Measurements from ENCODE around the gene DNM2. TPM values are rescaled to one million over a fixed set of nuclear protein-coding genes. Genes with fewer than 3 reads are reported as not detected.

DNM2 gene
- total and polyA plus RNA-seq, 2 experiments from 2014 or later: 47.2 to 60.5 TPM

DNA sequence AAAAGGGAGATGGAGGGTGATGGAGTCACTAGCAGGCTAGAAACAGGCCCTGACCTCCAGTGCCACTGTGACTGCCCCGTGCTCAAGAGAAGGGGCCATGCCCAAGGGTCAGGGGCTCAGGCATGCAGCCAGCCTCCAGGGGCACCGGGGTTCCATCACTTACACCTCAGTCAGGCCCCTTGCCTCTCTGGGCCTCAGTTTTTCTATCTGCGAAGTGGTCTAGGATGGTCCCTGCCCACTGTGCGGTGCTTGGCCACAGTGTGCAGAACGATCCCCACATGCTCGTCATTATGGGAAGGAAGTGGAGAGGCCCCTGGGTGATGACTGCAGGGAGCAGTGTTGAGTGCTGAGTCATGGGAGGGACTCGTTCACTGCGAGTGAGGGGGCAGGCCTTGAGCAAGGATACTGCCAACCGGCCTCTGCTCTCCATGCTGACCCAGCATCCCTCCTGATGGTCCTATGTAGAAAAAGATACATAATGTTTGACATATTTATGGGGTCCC lies 95.1 kb downstream of the DNM2 start:
- Histone ChIP-seq H3K36me3 (ENCODE audit: low read depth) (peaks cover 33% of the 10 kb centered on the region; the same call in 1 of the 2 replicates), H3K9ac (peak overlapping the region; percentile 100)

DNA sequence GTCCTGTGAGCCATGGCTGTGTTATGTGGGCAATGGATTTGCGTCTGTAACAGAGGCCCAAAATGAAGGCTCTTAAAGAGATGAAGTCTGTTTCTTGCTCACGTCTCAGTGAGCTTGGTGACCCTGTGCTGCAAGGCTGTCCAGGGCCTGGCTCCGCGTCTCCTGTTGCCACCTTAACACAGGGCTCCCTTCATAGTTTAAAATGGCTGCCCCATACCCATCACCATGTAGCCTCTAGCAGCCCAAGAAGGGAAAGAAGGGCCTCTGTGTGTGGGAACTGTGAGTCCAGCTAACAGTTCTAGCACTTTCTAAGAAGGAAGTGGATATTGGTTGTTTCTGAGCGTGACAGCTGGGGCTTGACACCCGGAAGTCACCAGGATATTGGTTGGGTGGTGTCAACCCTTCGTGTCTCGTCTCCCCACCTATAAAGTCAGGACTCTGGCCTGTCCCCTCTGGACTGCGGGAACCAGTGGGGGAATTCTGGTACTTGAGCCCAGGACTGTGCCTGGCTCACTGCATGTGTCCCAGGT lies 97.2 kb downstream of the DNM2 start:
- Histone ChIP-seq H3K4me1 (ENCODE audit: insufficient read depth) (peaks cover 42% of the 10 kb centered on the region), H3F3A (ENCODE audit: insufficient read depth) (peaks cover 46% of the 10 kb centered on the region), H4K20me1 (ENCODE audit: insufficient read depth) (0 out of 2 replicates have a peak, but pooled peaks cover 3% of the 10 kb centered on the region), H3K9me2 (ENCODE audit: insufficient read depth) (no peaks in the 10 kb centered on the region), H3K36me3 (ENCODE audit: low read depth) (peaks cover 25% of the 10 kb centered on the region; the same call in 1 of the 2 replicates), H3K9ac (peak overlapping the region; percentile 100), H3K4me2 (ENCODE audit: unreplicated experiment) (peak overlapping the region; percentile 91), H3K27me3 (replicated peaks; ENCODE audit: insufficient read depth) (no peaks in the 10 kb centered on the region), H3K27ac (peak overlapping the region; percentile 99), H3K4me3 (peak overlapping the region; percentile 97), H3K9me3 (ENCODE audit: low read depth) (no peaks in the 10 kb centered on the region), H2AFZ (no peak overlapping the region), H3K79me2 (ENCODE audit: insufficient read depth) (peaks cover 48% of the 10 kb centered on the region)
- no peak for TF ChIP-seq EZH2phosphoT487 (IDR thresholded peaks at IDR 0.05; ENCODE audit: insufficient read depth, low read depth)
- TF ChIP-seq EZH2 (IDR thresholded peaks at IDR 0.05; ENCODE audit: insufficient read depth, poor library complexity, severe bottlenecking): no peak
- DNase-seq: peak; percentile 28
- in situ Hi-C loops (cut with MboI): no loop called here
- 85 to 87% methylated on average over 9 of the region's 9 CpGs for WGBS, 2 experiments (ENCODE audit: low coverage in 1 of 2, low lambda C conversion rate in 2 of 2, missing lambda C conversion rate in 2 of 2)

More for the DNA sequence above, 95.1 kb downstream of the DNM2 start:
- Histone ChIP-seq H3K4me2 (ENCODE audit: unreplicated experiment) (peak overlapping the region; percentile 56), H4K20me1 (ENCODE audit: insufficient read depth) (0 out of 2 replicates have a peak, but pooled peaks cover 3% of the 10 kb centered on the region), H3K4me3 (no peak overlapping the region), H3K79me2 (ENCODE audit: insufficient read depth) (peaks cover 37% of the 10 kb centered on the region), H2AFZ (no peak overlapping the region), H3K4me1 (ENCODE audit: insufficient read depth) (peaks cover 34% of the 10 kb centered on the region), H3K9me3 (ENCODE audit: low read depth) (no peaks in the 10 kb centered on the region), H3K9me2 (ENCODE audit: insufficient read depth) (no peaks in the 10 kb centered on the region), H3K27ac (peak overlapping the region; percentile 99), H3K27me3 (replicated peaks; ENCODE audit: insufficient read depth) (no peaks in the 10 kb centered on the region), H3F3A (ENCODE audit: insufficient read depth) (peaks cover 59% of the 10 kb centered on the region)
- 20 to 23% methylated on average over 9 of the region's 9 CpGs for WGBS, 2 experiments (ENCODE audit: low coverage in 1 of 2, low lambda C conversion rate in 2 of 2, missing lambda C conversion rate in 2 of 2)
- TF ChIP-seq EZH2phosphoT487 (IDR thresholded peaks at IDR 0.05; ENCODE audit: insufficient read depth, low read depth) (no peak), EZH2 (IDR thresholded peaks at IDR 0.05; ENCODE audit: insufficient read depth, poor library complexity, severe bottlenecking) (no peak)
- DNase-seq: peak; percentile 99
- in situ Hi-C loops (cut with MboI): no loop called here

- in situ Hi-C loops (cut with MboI): no loop called here
- H3K79me2 ChIP-seq (ENCODE audit: insufficient read depth): peaks cover 48% of the 10 kb centered on the region
- peaks cover 46% of the 10 kb centered on the region for H3F3A ChIP-seq (ENCODE audit: insufficient read depth)
- H3K27ac ChIP-seq: peak overlapping the region; percentile 99
- no peaks in the 10 kb centered on the region for H3K27me3 ChIP-seq (replicated peaks; ENCODE audit: insufficient read depth)
- no peaks in the 10 kb centered on the region for H3K9me2 ChIP-seq (ENCODE audit: insufficient read depth)
- H3K9me3 ChIP-seq (ENCODE audit: low read depth): no peaks in the 10 kb centered on the region
- peaks cover 25% of the 10 kb centered on the region; the same call in 1 of the 2 replicates for H3K36me3 ChIP-seq (ENCODE audit: low read depth)
- peak overlapping the region; percentile 91 for H3K4me2 ChIP-seq (ENCODE audit: unreplicated experiment)
- H3K4me1 ChIP-seq (ENCODE audit: insufficient read depth): peaks cover 42% of the 10 kb centered on the region
- DNase-seq: peak; percentile 87
- peak overlapping the region; percentile 100 for H3K9ac ChIP-seq
- H4K20me1 ChIP-seq (ENCODE audit: insufficient read depth): 0 out of 2 replicates have a peak, but pooled peaks cover 3% of the 10 kb centered on the region
- H2AFZ ChIP-seq: no peak overlapping the region
- TF ChIP-seq EZH2 (IDR thresholded peaks at IDR 0.05; ENCODE audit: insufficient read depth, poor library complexity, severe bottlenecking): no peak
- no peak for TF ChIP-seq EZH2phosphoT487 (IDR thresholded peaks at IDR 0.05; ENCODE audit: insufficient read depth, low read depth)
- peak overlapping the region; percentile 97 for H3K4me3 ChIP-seq
- 28 to 34% methylated on average over 21 of the region's 21 CpGs for WGBS, 2 experiments (ENCODE audit: low coverage in 1 of 2, low lambda C conversion rate in 2 of 2, missing lambda C conversion rate in 2 of 2)
These were observed 98.2 kb downstream of the DNM2 start for GRCh38 chr19:10815969-10816644.

DNA sequence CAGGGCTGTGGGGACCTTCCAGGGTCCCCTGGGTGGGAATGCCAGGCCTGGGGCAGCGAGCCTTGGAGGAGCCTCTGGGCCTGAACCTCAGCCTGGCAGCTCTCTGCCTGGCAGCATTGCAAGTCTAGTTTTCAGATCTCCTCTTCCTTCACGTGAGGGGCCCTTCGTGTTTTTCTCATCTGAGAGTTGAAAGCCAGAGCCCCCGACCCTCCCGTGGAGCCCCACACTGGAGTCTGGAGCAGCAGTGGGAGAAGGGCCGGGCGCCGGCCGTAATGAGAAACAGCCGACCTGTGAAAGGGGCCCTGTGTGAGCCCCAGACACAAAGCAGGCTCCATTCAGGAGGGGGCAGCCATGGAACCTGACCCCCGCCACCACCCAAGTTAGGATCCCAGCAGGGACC lies 98.8 kb downstream of the DNM2 start:
- peak overlapping the region; percentile 99 for H3K27ac ChIP-seq
- H3K9me3 ChIP-seq (ENCODE audit: low read depth): no peaks in the 10 kb centered on the region
- peaks cover 42% of the 10 kb centered on the region for H3K4me1 ChIP-seq (ENCODE audit: insufficient read depth)
- in situ Hi-C loops (cut with MboI): no loop called here
- 0 out of 2 replicates have a peak, but pooled peaks cover 3% of the 10 kb centered on the region for H4K20me1 ChIP-seq (ENCODE audit: insufficient read depth)
- peak overlapping the region; percentile 91 for H3K4me2 ChIP-seq (ENCODE audit: unreplicated experiment)
- H3F3A ChIP-seq (ENCODE audit: insufficient read depth): peaks cover 46% of the 10 kb centered on the region
- WGBS, 2 experiments (ENCODE audit: low coverage in 1 of 2, low lambda C conversion rate in 2 of 2, missing lambda C conversion rate in 2 of 2): 0 to 2% methylated on average over 11 of the region's 11 CpGs
- H3K36me3 ChIP-seq (ENCODE audit: low read depth): peaks cover 25% of the 10 kb centered on the region; the same call in 1 of the 2 replicates
- H3K9ac ChIP-seq: peak overlapping the region; percentile 100
- DNase-seq: no peak
- H3K9me2 ChIP-seq (ENCODE audit: insufficient read depth): no peaks in the 10 kb centered on the region
- H2AFZ ChIP-seq: no peak overlapping the region
- no peaks in the 10 kb centered on the region for H3K27me3 ChIP-seq (replicated peaks; ENCODE audit: insufficient read depth)
- H3K79me2 ChIP-seq (ENCODE audit: insufficient read depth): peaks cover 48% of the 10 kb centered on the region
- H3K4me3 ChIP-seq: peak overlapping the region; percentile 97
- TF ChIP-seq EZH2phosphoT487 (IDR thresholded peaks at IDR 0.05; ENCODE audit: insufficient read depth, low read depth) (no peak), EZH2 (IDR thresholded peaks at IDR 0.05; ENCODE audit: insufficient read depth, poor library complexity, severe bottlenecking) (no peak)
